ENCODE results near the gene RAB3D. TPM values are rescaled to one million over a fixed set of nuclear protein-coding genes. Genes with fewer than 3 reads are reported as not detected.

The RAB3D gene
- total RNA-seq, 2 experiments from 2014 or later, result 1.2 to 2.2 TPM

DNA sequence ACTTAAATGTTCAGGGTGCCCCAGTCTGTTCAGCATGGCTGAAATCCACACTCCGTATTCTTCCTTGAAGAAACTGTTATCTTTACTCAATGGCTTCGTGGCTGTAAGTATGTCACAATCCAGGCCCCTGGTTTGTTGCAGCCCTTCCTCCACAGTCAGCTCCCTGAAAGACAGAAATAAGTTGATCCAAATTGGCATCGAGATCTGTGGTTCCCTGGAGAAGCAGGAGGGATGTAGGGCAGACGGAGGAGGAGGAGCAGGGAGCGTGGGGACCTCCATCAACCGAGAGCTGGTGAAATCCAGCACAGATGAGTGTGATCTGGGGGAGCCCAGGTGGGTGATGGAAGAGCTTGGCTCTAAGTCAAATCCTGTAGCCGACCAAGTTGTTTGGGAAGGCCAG is 43.2 kb downstream of the RAB3D start:
- CTCF ChIA-PET, result interaction anchor here (1.2 kb wide), 1 partner anchor 186 kb away, joined by 3 read pairs; no protein-coding TSS in a partner anchor
- Mint-ChIP-seq H3K27ac (no peak overlapping the region), H3K9me3 (no peaks in the 10 kb centered on the region), H3K27me3 (peaks cover 33% of the 10 kb centered on the region), H3K36me3 (ENCODE audit: low read depth) (no peaks in the 10 kb centered on the region), H3K4me1 (ENCODE audit: low read depth) (peaks cover 9% of the 10 kb centered on the region), H3K4me3 (no peak overlapping the region)
- H3K9me3 ChIP-seq (ENCODE audit: control insufficient read depth in 1 of 2, insufficient read depth in 1 of 2, low read length in 2 of 2), result no peaks in the 10 kb centered on the region
- intact Hi-C loops (cut with DNase I, micrococcal nuclease), result no loop called here
- TF ChIP-seq, protein P1, sequence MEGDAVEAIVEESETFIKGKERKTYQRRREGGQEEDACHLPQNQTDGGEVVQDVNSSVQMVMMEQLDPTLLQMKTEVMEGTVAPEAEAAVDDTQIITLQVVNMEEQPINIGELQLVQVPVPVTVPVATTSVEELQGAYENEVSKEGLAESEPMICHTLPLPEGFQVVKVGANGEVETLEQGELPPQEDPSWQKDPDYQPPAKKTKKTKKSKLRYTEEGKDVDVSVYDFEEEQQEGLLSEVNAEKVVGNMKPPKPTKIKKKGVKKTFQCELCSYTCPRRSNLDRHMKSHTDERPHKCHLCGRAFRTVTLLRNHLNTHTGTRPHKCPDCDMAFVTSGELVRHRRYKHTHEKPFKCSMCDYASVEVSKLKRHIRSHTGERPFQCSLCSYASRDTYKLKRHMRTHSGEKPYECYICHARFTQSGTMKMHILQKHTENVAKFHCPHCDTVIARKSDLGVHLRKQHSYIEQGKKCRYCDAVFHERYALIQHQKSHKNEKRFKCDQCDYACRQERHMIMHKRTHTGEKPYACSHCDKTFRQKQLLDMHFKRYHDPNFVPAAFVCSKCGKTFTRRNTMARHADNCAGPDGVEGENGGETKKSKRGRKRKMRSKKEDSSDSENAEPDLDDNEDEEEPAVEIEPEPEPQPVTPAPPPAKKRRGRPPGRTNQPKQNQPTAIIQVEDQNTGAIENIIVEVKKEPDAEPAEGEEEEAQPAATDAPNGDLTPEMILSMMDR (IDR thresholded peaks at IDR 0.05), result no peak
- H3K27ac ChIP-seq (ENCODE audit: low read depth in 1 of 2, low read length in 2 of 2), result no peak overlapping the region
- peaks cover 11% of the 10 kb centered on the region for H3K4me1 ChIP-seq (ENCODE audit: insufficient read depth, low read length)
- no peaks in the 10 kb centered on the region for H3K36me3 ChIP-seq (ENCODE audit: insufficient read depth, low read length)
- H3K27me3 ChIP-seq (ENCODE audit: control insufficient read depth in 1 of 2, insufficient read depth in 2 of 2, low read length in 2 of 2), result peaks cover 10 to 14% of the 10 kb centered on the region in 2 experiments
- no peak for ATAC-seq (ENCODE audit: poor library complexity)
- POLR2A ChIA-PET, result no interaction called here
- H3K4me3 ChIP-seq (ENCODE audit: low read length), result no peak overlapping the region
- no peak for DNase-seq

DNA sequence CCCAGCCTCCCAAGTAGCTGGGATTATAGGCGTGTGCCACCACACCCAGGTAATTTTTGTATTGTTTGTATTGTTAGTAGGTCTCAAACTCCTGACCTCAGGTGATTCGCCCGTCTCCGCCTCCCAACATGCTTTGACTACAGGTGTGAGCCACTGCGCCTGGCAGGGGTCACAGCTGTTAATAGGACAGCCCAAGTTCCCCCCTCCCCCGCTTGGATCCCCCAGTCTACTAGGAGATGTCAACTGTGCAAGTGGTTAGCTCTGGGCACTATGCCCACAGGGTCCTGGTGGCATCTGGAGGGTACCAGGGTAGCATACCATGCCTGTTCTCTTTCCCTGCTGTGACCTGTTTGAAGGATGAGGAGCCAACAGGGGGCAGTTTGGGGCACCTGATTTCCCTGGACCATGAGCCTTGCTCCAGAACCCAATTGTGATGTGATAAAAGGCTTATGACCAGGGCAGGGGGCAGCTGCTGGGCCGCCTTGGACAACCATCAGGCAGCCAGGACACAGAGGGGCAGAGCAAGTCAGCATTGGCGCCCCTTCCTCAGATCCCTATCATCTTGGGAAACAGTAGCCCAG is 43.7 kb downstream of the RAB3D start, which contains the start of gene TSPAN16:
Gene TSPAN16, plus strand, starts transcription at position 496 of the 581 bp plus-strand sequence. CDS start 138 bp downstream, outside the sequence.
- no peak for ATAC-seq (ENCODE audit: poor library complexity)
- Mint-ChIP-seq H3K27me3 (peaks cover 34% of the 10 kb centered on the region), H3K9me3 (no peaks in the 10 kb centered on the region), H3K4me1 (ENCODE audit: low read depth) (peaks cover 9% of the 10 kb centered on the region), H3K4me3 (no peak within 1 kb of the TSS), H3K27ac (no peak within 1 kb of the TSS), H3K36me3 (ENCODE audit: low read depth) (no peaks in the 10 kb centered on the region)
- Histone ChIP-seq H3K36me3 (ENCODE audit: insufficient read depth, low read length) (no peaks in the 10 kb centered on the region), H3K4me3 (ENCODE audit: low read length) (no peak within 1 kb of the TSS), H3K27me3 (ENCODE audit: control insufficient read depth in 1 of 2, insufficient read depth in 2 of 2, low read length in 2 of 2) (peaks cover 14 to 16% of the 10 kb centered on the region in 2 experiments), H3K4me1 (ENCODE audit: insufficient read depth, low read length) (peaks cover 11% of the 10 kb centered on the region), H3K27ac (ENCODE audit: low read depth in 1 of 2, low read length in 2 of 2) (no peak within 1 kb of the TSS), H3K9me3 (ENCODE audit: control insufficient read depth in 1 of 2, insufficient read depth in 1 of 2, low read length in 2 of 2) (no peaks in the 10 kb centered on the region)
- intact Hi-C loops (cut with DNase I, micrococcal nuclease), result no loop called here
- no peak for DNase-seq
- ChIA-PET POLR2A (no interaction called here), CTCF (interaction anchor here (1.2 kb wide), 1 partner anchor 187 kb away, joined by 3 read pairs; no protein-coding TSS in a partner anchor)
- TF ChIP-seq, protein P1 (IDR thresholded peaks at IDR 0.05), result no peak

DNA sequence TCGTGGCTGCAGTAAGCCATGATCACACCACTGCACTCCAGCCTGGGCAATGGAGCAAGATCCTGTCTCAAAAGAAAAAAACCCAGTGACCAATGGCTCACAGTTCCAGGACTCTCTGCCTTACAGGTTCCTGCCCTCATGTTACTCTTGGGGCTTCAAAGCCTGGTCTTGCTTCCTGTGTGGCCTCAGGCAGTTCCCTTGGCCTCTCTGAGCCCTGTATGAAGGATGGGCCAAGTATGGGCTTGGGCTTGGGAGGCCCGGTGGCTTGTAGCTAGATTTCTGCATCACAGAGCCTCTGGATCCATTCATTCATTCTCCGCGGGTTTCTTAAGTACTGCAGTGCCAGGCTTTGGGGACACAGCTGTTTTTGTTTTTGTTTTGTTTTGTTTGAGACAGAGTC is 44.3 kb downstream of the RAB3D start:
- Histone ChIP-seq H3K9me3 (ENCODE audit: control insufficient read depth in 1 of 2, insufficient read depth in 1 of 2, low read length in 2 of 2) (no peaks in the 10 kb centered on the region), H3K4me1 (ENCODE audit: insufficient read depth, low read length) (peaks cover 11% of the 10 kb centered on the region), H3K27ac (ENCODE audit: low read depth in 1 of 2, low read length in 2 of 2) (no peak overlapping the region), H3K27me3 (ENCODE audit: control insufficient read depth in 1 of 2, insufficient read depth in 2 of 2, low read length in 2 of 2) (peaks cover 14 to 16% of the 10 kb centered on the region in 2 experiments), H3K36me3 (ENCODE audit: insufficient read depth, low read length) (no peaks in the 10 kb centered on the region), H3K4me3 (ENCODE audit: low read length) (no peak overlapping the region)
- TF ChIP-seq, protein P1 (IDR thresholded peaks at IDR 0.05), result no peak
- H3K27ac Mint-ChIP-seq, result no peak overlapping the region
- no peak for DNase-seq
- no peaks in the 10 kb centered on the region for H3K9me3 Mint-ChIP-seq
- H3K4me3 Mint-ChIP-seq, result no peak overlapping the region
- CTCF ChIA-PET, result no interaction called here
- intact Hi-C loops (cut with DNase I, micrococcal nuclease), result no loop called here
- no peaks in the 10 kb centered on the region for H3K36me3 Mint-ChIP-seq (ENCODE audit: low read depth)
- H3K27me3 Mint-ChIP-seq, result peaks cover 35% of the 10 kb centered on the region
- ATAC-seq (ENCODE audit: poor library complexity), result no peak
- peaks cover 9% of the 10 kb centered on the region for H3K4me1 Mint-ChIP-seq (ENCODE audit: low read depth)
- POLR2A ChIA-PET, result interaction anchor here (0.5 kb wide), 1 partner anchor 260 kb away, joined by 3 read pairs; no protein-coding TSS in a partner anchor
